Jurkat, Clone E6-1 (cell line): ENCODE data around the gene ASMT.
"Not testable (repeated sequence)": the region's sequence is repeated elsewhere in the genome, so short reads cannot be mapped to it uniquely, and the experiment has no call there.

Source experiments
- DNase-seq: peaks from one replicate; pipeline ENCODE4 v3.0.0-alpha.2; 2011; ENCODE audit warnings: low read depth, low spot score
- H3K4me3 ChIP-seq: 2 replicates; pipeline ENCODE4 v1.5.1; 2011; ENCODE audit warnings: mild to moderate bottlenecking, low read length, control low read depth, moderate library complexity

The ASMT gene

DNA sequence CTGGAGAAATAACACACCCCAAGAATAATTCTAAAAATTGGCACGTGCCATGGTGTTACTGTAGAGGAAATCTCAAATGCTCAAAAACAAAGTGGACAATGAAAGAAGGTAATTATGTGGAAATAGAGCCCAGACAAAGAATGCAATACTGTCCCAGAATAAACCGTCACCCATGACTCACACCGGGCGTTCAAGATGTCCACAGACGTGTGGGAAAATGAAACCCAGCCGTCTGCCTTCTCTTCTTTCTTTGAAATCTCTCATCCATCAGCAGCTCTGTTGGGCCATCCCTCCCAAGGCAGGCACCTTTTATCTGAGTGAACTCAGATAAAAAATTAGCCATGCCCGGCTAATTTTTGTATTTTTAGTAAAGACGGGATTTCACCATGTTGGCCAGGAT, 70.0 kb downstream of the ASMT start:
- not testable (repeated sequence) for DNase-seq, H3K4me3 ChIP-seq

DNA sequence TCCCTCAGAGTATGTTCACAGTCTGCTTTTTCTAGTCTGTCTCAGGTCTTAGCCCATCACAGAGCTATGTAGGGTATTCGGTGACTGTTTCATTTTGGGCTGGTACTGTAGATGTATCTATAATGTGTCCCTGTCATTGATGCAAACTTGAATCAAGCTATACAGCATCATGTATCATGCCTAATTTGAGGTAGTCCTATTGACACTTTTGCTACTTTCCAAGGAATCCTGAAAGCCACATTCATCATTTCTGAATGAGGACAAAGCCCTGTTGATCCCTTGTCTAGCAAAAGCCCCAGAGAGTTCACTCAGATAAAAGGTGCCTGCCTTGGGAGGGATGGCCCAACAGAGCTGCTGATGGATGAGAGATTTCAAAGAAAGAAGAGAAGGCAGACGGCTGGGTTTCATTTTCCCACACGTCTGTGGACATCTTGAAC, 70.6 kb downstream of the ASMT start:
- not testable (repeated sequence) for DNase-seq, H3K4me3 ChIP-seq

DNA sequence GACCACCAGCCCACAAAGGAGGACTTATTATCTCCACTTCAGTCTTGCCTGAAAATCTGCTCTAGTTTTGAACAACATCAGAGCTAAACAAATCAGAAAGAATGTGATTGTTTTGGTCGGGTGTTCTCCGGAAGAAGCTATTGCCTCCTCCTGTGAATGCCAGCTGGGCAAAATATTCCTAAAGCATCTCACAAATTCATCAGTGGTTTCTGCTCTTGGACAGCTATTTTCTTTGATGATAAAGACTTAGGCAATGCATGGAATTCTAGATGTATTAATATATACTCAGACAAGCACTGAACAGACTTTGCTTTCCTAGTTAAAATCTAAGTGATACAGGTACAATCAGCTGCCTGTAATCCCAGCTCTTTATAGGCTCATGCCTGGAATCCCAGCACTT, 71.8 kb downstream of the ASMT start:
- H3K4me3 ChIP-seq, result no peak overlapping the region
- no peak for DNase-seq
